GM21529 (cell line): Measurements from ENCODE around the gene CATSPER2.
"Not testable (repeated sequence)": the region's sequence is repeated elsewhere in the genome, so short reads cannot be mapped to it uniquely, and the experiment has no call there.

Experiments used
- ATAC-seq: cut with Tn5 transposase; IDR thresholded peaks from one replicate; pipeline ENCODE4 v1.9.1; 2021; ENCODE audit not compliant: unreplicated experiment

CATSPER2 gene

DNA sequence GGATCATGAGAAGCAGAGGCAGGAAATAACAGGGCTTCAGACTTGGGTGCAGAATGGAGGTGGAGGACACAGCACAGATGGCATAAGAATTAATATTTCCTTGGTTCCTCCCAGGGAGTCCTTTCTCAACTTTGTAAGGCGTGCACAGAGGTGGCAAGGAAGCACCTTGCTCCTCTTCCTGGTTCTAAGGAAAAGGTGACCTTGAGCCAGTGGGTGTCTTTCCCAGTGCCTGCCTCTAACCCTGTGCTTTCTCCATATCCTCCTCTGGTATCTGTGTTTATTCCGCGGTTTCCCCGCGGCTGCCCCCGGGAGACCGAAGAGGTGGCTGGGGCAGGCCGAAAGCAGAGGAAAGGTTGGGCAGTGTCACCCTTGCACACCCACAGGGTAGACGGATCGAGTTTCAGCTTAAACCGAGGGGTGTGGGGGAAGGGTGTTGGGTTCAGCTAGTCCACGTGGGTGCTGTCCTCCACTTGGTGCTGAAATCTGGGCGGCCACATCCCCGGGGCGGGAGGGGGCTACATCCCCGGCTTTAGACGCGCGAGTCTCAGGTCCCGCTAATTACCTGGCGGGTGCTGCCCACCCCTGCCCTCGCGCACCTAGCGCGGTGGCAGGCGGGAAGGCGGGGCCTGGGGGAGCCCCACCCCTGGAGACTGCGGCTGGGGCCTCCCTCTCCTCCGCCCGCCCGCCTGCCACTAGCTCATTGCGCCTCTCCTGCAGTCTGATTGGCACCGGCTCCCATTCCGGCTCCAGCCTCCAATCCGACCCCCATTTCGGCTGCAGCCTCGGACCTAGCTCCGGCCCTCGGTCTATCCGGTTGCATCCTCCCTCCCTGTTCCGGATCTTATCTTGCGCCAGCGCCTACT is 55.1 kb downstream of the CATSPER2 start, which contains the start of gene CKMT1B:
Gene CKMT1B (plus strand): TSS at position 700 of the 863 bp plus-strand sequence. CDS start 192 bp downstream, outside the sequence.
- ATAC-seq, result not testable (repeated sequence)

DNA sequence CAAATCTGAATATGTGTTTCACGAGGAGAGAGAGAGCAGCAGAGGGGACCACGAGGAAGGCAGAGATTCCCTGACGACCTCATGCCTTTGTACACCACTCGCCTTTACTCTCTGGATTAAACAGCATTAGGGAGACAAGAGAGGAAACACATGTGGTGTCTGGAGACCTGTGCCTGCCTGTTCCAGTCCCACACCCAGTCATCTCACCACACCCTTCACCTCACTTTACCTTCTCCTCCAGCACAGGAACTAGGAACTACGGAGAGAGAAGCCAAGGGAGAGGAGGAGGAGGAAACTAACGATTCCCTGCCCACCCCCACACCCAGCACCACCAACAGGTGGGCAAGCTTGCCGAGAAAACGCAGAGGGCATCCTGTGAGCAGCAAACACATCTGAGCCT is 55.8 kb downstream of the CATSPER2 start:
- not testable (repeated sequence) for ATAC-seq

- peak; percentile 96 for ATAC-seq
Measured at GRCh38 chr15:43589778-43590466, 58.7 kb downstream of the CATSPER2 start, which contains the start of gene PPIP5K1. TSS of gene PPIP5K1 (minus strand) at chr15:43590208. CDS start at chr15:43584504, 5,704 bp downstream.
